G401.6 (cell line): ENCODE results near the gene XPNPEP2.

Source experiments
- FAIRE-seq: peaks from 2 replicates; lab custom pipeline; 2012; peaks lifted over from hg19 to GRCh38; lab: Jason Lieb, UNC

Gene XPNPEP2

GRCh38 chrX:129800186-129800585, 61.4 kb downstream of the XPNPEP2 start:
- FAIRE-seq = no peak

- no peak for FAIRE-seq
These were observed 64.1 kb downstream of the XPNPEP2 start for GRCh38 chrX:129802863-129803262.

GRCh38 chrX:129804806-129805205, 66.0 kb downstream of the XPNPEP2 start:
- FAIRE-seq = no peak

GRCh38 chrX:129808158-129808828, 69.5 kb downstream of the XPNPEP2 start:
- FAIRE-seq = no peak

- no peak for FAIRE-seq
These were observed 70.3 kb downstream of the XPNPEP2 start for GRCh38 chrX:129808829-129809796.

- no peak for FAIRE-seq
These were observed 75.0 kb downstream of the XPNPEP2 start for GRCh38 chrX:129813662-129814368.

GRCh38 chrX:129818123-129818522, 79.3 kb downstream of the XPNPEP2 start:
- no peak for FAIRE-seq
